ENCODE results near the gene MACO1. TPM values are rescaled to one million over a fixed set of nuclear protein-coding genes. Genes with fewer than 3 reads are reported as not detected.
A peak's percentile ranks its signal among the peaks of the same experiment; 100 is the strongest.

MACO1 gene
- total and polyA plus RNA-seq, 2 of the 8 experiments (the other 6 are each of a cell fraction or from before 2014, with no cell fraction given): 3.5 to 15.1 TPM

- Histone ChIP-seq H2BK5ac (ENCODE audit: low read depth, low read length) (no peak overlapping the region), H3K18ac (ENCODE audit: extremely low read depth, low read length) (no peak overlapping the region), H2AFZ (ENCODE audit: low read length) (no peak overlapping the region), H3K4me3 (ENCODE audit: extremely low read depth in 1 of 4, insufficient read depth in 2 of 4, low read depth in 3 of 4, low read length in 4 of 4) (0 out of 8 replicates have a peak overlapping the region, but pooled peaks of 1 of the 4 experiments have one; percentile 90), H2AK5ac (ENCODE audit: low read depth, low read length) (no peak overlapping the region), H3K23me2 (ENCODE audit: low read depth, low read length) (peaks cover 3% of the 10 kb centered on the region; the same call in 1 of the 2 replicates), H3K4me2 (ENCODE audit: insufficient read depth in 1 of 2, low read depth in 2 of 2, low read length in 2 of 2) (no peak overlapping the region; a peak in 1 of 4 replicates), H3K36me3 (ENCODE audit: control insufficient read depth in 2 of 4, insufficient read depth in 4 of 4, low read length in 3 of 4) (no peaks in the 10 kb centered on the region), H4K91ac (replicated peaks; ENCODE audit: insufficient read length, low read length) (no peak overlapping the region), H3K14ac (ENCODE audit: insufficient read length) (no peak overlapping the region), H3K56ac (replicated peaks; ENCODE audit: insufficient read length, low read depth, low read length) (no peak overlapping the region), H3K9me3 (ENCODE audit: insufficient read depth in 2 of 2, low read depth in 1 of 2, low read length in 1 of 2) (no peaks in the 10 kb centered on the region), H2BK120ac (replicated peaks; ENCODE audit: low read depth, low read length) (no peak overlapping the region), H3K27me3 (replicated peaks in 1 of 4; ENCODE audit: control insufficient read depth in 3 of 4, extremely low read depth in 1 of 4, insufficient read depth in 3 of 4, low read length in 3 of 4) (no peaks in the 10 kb centered on the region; a peak in 2 of 7 replicates), H2BK15ac (ENCODE audit: low read length) (no peak overlapping the region), H4K8ac (ENCODE audit: extremely low read depth, insufficient read depth, low read length) (no peak overlapping the region), H3K27ac (ENCODE audit: low read depth, low read length) (no peak overlapping the region), H3K4me1 (replicated peaks in 1 of 4; ENCODE audit: control insufficient read depth in 3 of 4, insufficient read depth in 4 of 4, low read length in 3 of 4) (0 out of 7 replicates have a peak, but pooled peaks cover 0 to 3% (median 0%) of the 10 kb centered on the region in 4 experiments), H3K79me1 (ENCODE audit: low read depth, low read length) (no peaks in the 10 kb centered on the region), H2BK20ac (ENCODE audit: low read length) (no peak overlapping the region), H3K9ac (replicated peaks in 1 of 4; ENCODE audit: extremely low read depth in 1 of 4, low read depth in 3 of 4, low read length in 3 of 4) (no peak overlapping the region), H3K79me2 (ENCODE audit: control insufficient read depth in 1 of 2, insufficient read depth in 2 of 2, low read length in 2 of 2) (peaks cover 0 to 56% of the 10 kb centered on the region in 2 experiments; a peak in 3 of 4 replicates), H4K5ac (ENCODE audit: insufficient read length, low read depth, low read length) (no peak overlapping the region), H3K4ac (replicated peaks; ENCODE audit: insufficient read length, low read depth, low read length) (no peak overlapping the region), H2BK12ac (ENCODE audit: low read depth, low read length) (no peak overlapping the region), H3K23ac (ENCODE audit: insufficient read length) (no peak overlapping the region), H4K20me1 (replicated peaks in 1 of 2; ENCODE audit: control insufficient read depth in 1 of 2, insufficient read depth in 2 of 2, low read length in 2 of 2) (peaks cover 0 to 5% of the 10 kb centered on the region in 2 experiments)
- no peak for DNase-seq (ENCODE audit: low read depth in 1 of 2, low spot score in 2 of 2)
- CTCF ChIA-PET (ENCODE audit: partially characterized antibody): no interaction called here
- TF ChIP-seq HDAC2 (IDR thresholded peaks at IDR 0.05; ENCODE audit: borderline replicate concordance in 1 of 2, low read depth in 2 of 2, low read length in 2 of 2) (no peak), SP2 (IDR thresholded peaks at IDR 0.05; ENCODE audit: low read length) (no peak), SIN3A (conservative IDR thresholded peaks at IDR 0.05 in 1 of 2, IDR thresholded peaks at IDR 0.05 in 1 of 2; ENCODE audit: low read depth in 1 of 2, low read length in 2 of 2) (no peak), BCL11A (IDR thresholded peaks at IDR 0.05; ENCODE audit: low read depth in 2 of 2, low read length in 2 of 2) (no peak), JUND (IDR thresholded peaks at IDR 0.05; ENCODE audit: low read length) (no peak), SUZ12 (IDR thresholded peaks at IDR 0.05; ENCODE audit: low read length) (no peak), NRF1 (IDR thresholded peaks at IDR 0.05; ENCODE audit: low read depth, low read length) (no peak), RBBP5 (IDR thresholded peaks at IDR 0.05; ENCODE audit: borderline replicate concordance, low read depth, low read length) (no peak)
- FAIRE-seq: no peak
- POLR2A ChIA-PET (ENCODE audit: partially characterized antibody): no interaction called here
- WGBS, 2 experiments (ENCODE audit: extremely low coverage in 1 of 2, insufficient coverage in 1 of 2, insufficient read length in 1 of 2, insufficient replicate concordance in 2 of 2, low coverage in 1 of 2, low lambda C conversion rate in 2 of 2, missing lambda C conversion rate in 1 of 2): 94% methylated on average over 6 of the region's 6 CpGs; no CpG with 5 or more reads in 1 of the 2 experiments
Observed at GRCh38 chr1:25432749-25433388, 2.2 kb downstream of the MACO1 start.
